DOHH2 (cell line): ENCODE measurements around the gene PRCC.

Source experiments
- CTCF ChIP-seq: fragments of 200-600 bp; sonication (generic); IDR thresholded peaks from one replicate; pipeline ENCODE4 v1.5.1; 2014; ENCODE audit warnings: antibody characterized with exemption, mild to moderate bottlenecking, low read depth, low read length; ENCODE audit not compliant: poor library complexity, severe bottlenecking
- EZH2phosphoT487 ChIP-seq: fragments of 200-600 bp; sonication (generic); IDR thresholded peaks from 2 replicates; pipeline ENCODE4 v1.6.1; 2017; ENCODE audit warnings: borderline replicate concordance, mild to moderate bottlenecking, antibody characterized with exemption, low read length, moderate library complexity, mixed read lengths

- no peak for TF ChIP-seq CTCF
- TF ChIP-seq EZH2phosphoT487, result no peak
These were observed 43.8 kb downstream of the PRCC start for GRCh38 chr1:156811168-156811567.
